ENCODE measurements around the gene HEATR5B.
"Not testable (repeated sequence)": the region's sequence is repeated elsewhere in the genome, so short reads cannot be mapped to it uniquely, and the experiment has no call there.

Gene HEATR5B

GRCh38 chr2:37000988-37001556, 83.1 kb downstream of the HEATR5B start:
- H3K4me3 ChIP-seq (IDR thresholded peaks at IDR 0.05; ENCODE audit: insufficient read depth, low read depth, low read length), result no peak overlapping the region
- H3K36me3 ChIP-seq (ENCODE audit: insufficient read depth), result peaks cover 3% of the 10 kb centered on the region; the same call in 1 of the 2 replicates
- H4K20me1 ChIP-seq (ENCODE audit: insufficient read depth), result no peaks in the 10 kb centered on the region; the same call in 1 of the 2 replicates
- H3K27ac ChIP-seq, result no peak overlapping the region
- no peaks in the 10 kb centered on the region for H3K79me2 ChIP-seq (ENCODE audit: insufficient read depth, low read depth)
- H3K4me2 ChIP-seq, result no peak overlapping the region
- no peak overlapping the region for H2AFZ ChIP-seq (ENCODE audit: low read depth)
- no peak for TF ChIP-seq CTCF (conservative IDR thresholded peaks at IDR 0.05; ENCODE audit: low read depth, low read length)
- H3K9ac ChIP-seq, result no peak overlapping the region
- no peaks in the 10 kb centered on the region for H3K27me3 ChIP-seq (ENCODE audit: insufficient read depth, low read depth)
- peaks cover 13% of the 10 kb centered on the region for H3K4me1 ChIP-seq (ENCODE audit: low read depth, poor library complexity, severe bottlenecking)

GRCh38 chr2:37000318-37000717, 83.9 kb downstream of the HEATR5B start:
- H4K20me1 ChIP-seq (ENCODE audit: insufficient read depth), result no peaks in the 10 kb centered on the region; the same call in 1 of the 2 replicates
- H3K9ac ChIP-seq, result no peak overlapping the region
- H3K27ac ChIP-seq, result no peak overlapping the region
- H3K79me2 ChIP-seq (ENCODE audit: insufficient read depth, low read depth), result no peaks in the 10 kb centered on the region
- H3K4me3 ChIP-seq (IDR thresholded peaks at IDR 0.05; ENCODE audit: insufficient read depth, low read depth, low read length), result no peak overlapping the region
- no peak for TF ChIP-seq CTCF (conservative IDR thresholded peaks at IDR 0.05; ENCODE audit: low read depth, low read length)
- H3K36me3 ChIP-seq (ENCODE audit: insufficient read depth), result peaks cover 3% of the 10 kb centered on the region; the same call in 1 of the 2 replicates
- H3K27me3 ChIP-seq (ENCODE audit: insufficient read depth, low read depth), result no peaks in the 10 kb centered on the region
- peaks cover 5% of the 10 kb centered on the region for H3K4me1 ChIP-seq (ENCODE audit: low read depth, poor library complexity, severe bottlenecking)
- no peak overlapping the region for H2AFZ ChIP-seq (ENCODE audit: low read depth)
- no peak overlapping the region for H3K4me2 ChIP-seq

- H3K79me2 ChIP-seq (ENCODE audit: insufficient read depth, low read depth); H3K4me3 ChIP-seq (IDR thresholded peaks at IDR 0.05; ENCODE audit: insufficient read depth, low read depth, low read length); H2AFZ ChIP-seq (ENCODE audit: low read depth); H4K20me1 ChIP-seq (ENCODE audit: insufficient read depth); H3K36me3 ChIP-seq (ENCODE audit: insufficient read depth); H3K9ac ChIP-seq; H3K4me2 ChIP-seq; H3K4me1 ChIP-seq (ENCODE audit: low read depth, poor library complexity, severe bottlenecking); H3K27me3 ChIP-seq (ENCODE audit: insufficient read depth, low read depth); H3K27ac ChIP-seq: not testable (repeated sequence)
These were observed 84.8 kb downstream of the HEATR5B start for GRCh38 chr2:36999416-36999815.

GRCh38 chr2:36993841-36994620, 90.1 kb downstream of the HEATR5B start:
- no peak overlapping the region for H3K4me2 ChIP-seq
- no peaks in the 10 kb centered on the region for H4K20me1 ChIP-seq (ENCODE audit: insufficient read depth)

More at GRCh38 chr2:36993841-36994620, 90.1 kb downstream of the HEATR5B start:
- no peak overlapping the region for H2AFZ ChIP-seq (ENCODE audit: low read depth)
- H3K27me3 ChIP-seq (ENCODE audit: insufficient read depth, low read depth), result no peaks in the 10 kb centered on the region
- H3K36me3 ChIP-seq (ENCODE audit: insufficient read depth), result no peaks in the 10 kb centered on the region; the same call in 1 of the 2 replicates
- no peak overlapping the region for H3K27ac ChIP-seq
- no peaks in the 10 kb centered on the region for H3K4me1 ChIP-seq (ENCODE audit: low read depth, poor library complexity, severe bottlenecking)
- no peak overlapping the region for H3K4me3 ChIP-seq (IDR thresholded peaks at IDR 0.05; ENCODE audit: insufficient read depth, low read depth, low read length)
- no peak for TF ChIP-seq CTCF (conservative IDR thresholded peaks at IDR 0.05; ENCODE audit: low read depth, low read length)
- H3K9ac ChIP-seq, result no peak overlapping the region
- no peaks in the 10 kb centered on the region for H3K79me2 ChIP-seq (ENCODE audit: insufficient read depth, low read depth)
